IMR-90 (cell line): Measurements from ENCODE around the gene SCGB1D1. TPM values are rescaled to one million over a fixed set of nuclear protein-coding genes. Genes with fewer than 3 reads are reported as not detected.

Experiments
- ATAC-seq: fragments of 200-7000 bp; cut with Tn5 transposase; 2 replicates; pipeline ENCODE4 v1.9.1; 2020; ENCODE audit warnings: low read depth, mild to moderate bottlenecking, moderate library complexity
- BruUV-seq: library from RNA; stranded (reverse); fragments of 400-500 nt; replicated peaks from 2 replicates; lab custom pipeline; 2021; lab: Mats Ljungman, UMichigan
- CTCF ChIA-PET: fragments of 300-600 bp; formaldehyde crosslinking; extraction: SDS; loops from one replicate; lab custom pipeline; 2021; ENCODE audit warnings: antibody characterized with exemption; lab: Yijun Ruan, JAX
- POLR2A ChIA-PET: fragments of 300-600 bp; sonication (Branson Sonifier 250); formaldehyde crosslinking; loops from one replicate; lab custom pipeline; 2022; ENCODE audit warnings: antibody characterized with exemption; ENCODE audit not compliant: unreplicated experiment; lab: Charles Lee
- DNase-seq: peaks from one replicate; pipeline ENCODE4 v3.0.0; 2013
- H2AFZ ChIP-seq: replicated peaks from 2 replicates; pipeline ENCODE3; 2013; ENCODE audit warnings: low read length, mild to moderate bottlenecking; ENCODE audit not compliant: poor library complexity
- H2AK5ac ChIP-seq: 2 replicates; pipeline ENCODE4 v1.6.1; 2013; ENCODE audit warnings: low read depth, low read length, inconsistent platforms
- H2AK9ac ChIP-seq: replicated peaks from 2 replicates; pipeline ENCODE3; 2013; ENCODE audit warnings: mild to moderate bottlenecking, low read depth, low read length, moderate library complexity; ENCODE audit not compliant: poor library complexity
- H2BK120ac ChIP-seq: 2 replicates; pipeline ENCODE4 v1.6.1; 2013; ENCODE audit warnings: low read depth, low read length, inconsistent platforms
- H2BK15ac ChIP-seq: 3 replicates; pipeline ENCODE4 v1.6.1; 2013; ENCODE audit warnings: low read depth, low read length, inconsistent platforms
- H2BK20ac ChIP-seq: 2 replicates; pipeline ENCODE4 v1.6.1; 2013; ENCODE audit warnings: low read depth, mild to moderate bottlenecking, inconsistent platforms, low read length, moderate library complexity
- H2BK5ac ChIP-seq: 2 replicates; pipeline ENCODE4 v1.6.1; 2013; ENCODE audit warnings: mild to moderate bottlenecking, low read depth, low read length, inconsistent platforms; ENCODE audit not compliant: poor library complexity, severe bottlenecking
- H3K14ac ChIP-seq: replicated peaks from 2 replicates; pipeline ENCODE4 v1.6.1; 2013; ENCODE audit warnings: low read depth, low read length, inconsistent platforms
- H3K18ac ChIP-seq: 2 replicates; pipeline ENCODE4 v1.6.1; 2013; ENCODE audit warnings: low read depth, low read length, control low read depth
- H3K23ac ChIP-seq: 2 replicates; pipeline ENCODE4 v1.6.1; 2013; ENCODE audit warnings: low read depth, low read length, inconsistent platforms
- H3K27ac ChIP-seq: 2 replicates; pipeline ENCODE4 v1.5.1; 2013; ENCODE audit warnings: mild to moderate bottlenecking, control low read depth, low read length; ENCODE audit not compliant: insufficient read depth
- H3K27me3 ChIP-seq: 2 replicates; pipeline ENCODE4 v1.6.1; 2013; ENCODE audit warnings: low read length; ENCODE audit not compliant: control insufficient read depth, insufficient read depth
- H3K36me3 ChIP-seq: 2 replicates; pipeline ENCODE4 v1.6.1; 2013; ENCODE audit warnings: low read length, mixed read lengths; ENCODE audit not compliant: control insufficient read depth, insufficient read depth
- H3K4ac ChIP-seq: 2 replicates; pipeline ENCODE4 v1.6.1; 2013; ENCODE audit warnings: low read depth, low read length, inconsistent platforms
- H3K4me1 ChIP-seq: 2 replicates; pipeline ENCODE4 v1.6.1; 2013; ENCODE audit warnings: low read length, mixed read lengths; ENCODE audit not compliant: control insufficient read depth, insufficient read depth
- H3K4me2 ChIP-seq: 2 replicates; pipeline ENCODE4 v1.6.1; 2013; ENCODE audit warnings: low read depth, mild to moderate bottlenecking, control low read depth, low read length, moderate library complexity
- H3K4me3 ChIP-seq: 2 replicates; pipeline ENCODE4 v1.5.1; 2013; ENCODE audit warnings: low read depth, mild to moderate bottlenecking, control low read depth, low read length, moderate library complexity; ENCODE audit not compliant: insufficient read depth
- H3K56ac ChIP-seq: 2 replicates; pipeline ENCODE4 v1.6.1; 2013; ENCODE audit warnings: low read length, inconsistent platforms; ENCODE audit not compliant: insufficient read depth; ENCODE audit errors: extremely low read depth
- H3K79me1 ChIP-seq, 2 experiments: 2 replicates each; pipeline ENCODE4 v1.6.1; 2013; ENCODE audit warnings: low read length in 2 of 2, inconsistent platforms in 1 of 2, low read depth in 1 of 2
- H3K9ac ChIP-seq: 2 replicates; pipeline ENCODE4 v1.6.1; 2013; ENCODE audit warnings: low read depth, low read length, control low read depth
- H3K9me1 ChIP-seq: 2 replicates; pipeline ENCODE4 v1.6.1; 2013; ENCODE audit warnings: low read length, inconsistent platforms; ENCODE audit not compliant: insufficient read depth
- H3K9me3 ChIP-seq: 2 replicates; pipeline ENCODE4 v1.6.1; 2013; ENCODE audit warnings: low read length; ENCODE audit not compliant: control insufficient read depth, insufficient read depth
- H4K20me1 ChIP-seq: 2 replicates; pipeline ENCODE4 v1.6.1; 2013; ENCODE audit warnings: low read length, inconsistent platforms; ENCODE audit not compliant: insufficient read depth
- H4K5ac ChIP-seq: 2 replicates; pipeline ENCODE4 v1.6.1; 2013; ENCODE audit warnings: mild to moderate bottlenecking, low read depth, low read length, control low read depth
- H4K8ac ChIP-seq, 2 experiments: 2 replicates each; pipeline ENCODE4 v1.6.1; 2013; ENCODE audit warnings: low read depth in 2 of 2, low read length in 2 of 2, control low read depth in 1 of 2, inconsistent platforms in 1 of 2
- H4K91ac ChIP-seq: 2 replicates; pipeline ENCODE4 v1.6.1; 2013; ENCODE audit warnings: low read depth, low read length, inconsistent platforms; ENCODE audit not compliant: insufficient read depth
- MAFK ChIP-seq: IDR thresholded peaks from 2 replicates; pipeline ENCODE4 v1.6.1; 2012; ENCODE audit warnings: low read depth, low read length, improper control_type of control experiment
- WGBS, 2 experiments: methylation state at CpG; one replicate each; pipeline versions ENCODE4 v1.1.5 to v1.1.7; 2013; ENCODE audit warnings: missing lambda C conversion rate in 2 of 2; ENCODE audit not compliant: insufficient read length in 1 of 2; ENCODE audit errors: extremely low coverage in 2 of 2; 5-methylcytosine and 5-hydroxymethylcytosine counted together
- dilution Hi-C: fragments of 300-500 bp; cut with HindIII; formaldehyde crosslinking; loops from one replicate; pipeline ENCODE4 v1.14.3; 2018; ENCODE audit warnings: low sequenced_read_pairs; ENCODE audit not compliant: unreplicated experiment
- in situ Hi-C: fragments of 300-500 bp; cut with MboI; formaldehyde crosslinking; loops from 3 replicates; pipeline ENCODE4 v1.14.3; 2019; ENCODE audit warnings: low sequenced_read_pairs, inconsistent platforms, mixed read lengths
- intact Hi-C: fragments of 100-400 bp; cut with micrococcal nuclease; formaldehyde crosslinking; loops from 2 replicates; pipeline ENCODE4 v1.10.0; 2022
- polyA plus RNA-seq, 3 experiments: library from polyadenylated mRNA; depleted of rRNA; stranded (reverse); fragments of >200 nt; gene quantifications; 2 replicates each; pipeline ENCODE4 v1.2.3, GENCODE V29; 2012; ENCODE audit warnings: low replicate concordance in 1 of 3
- total RNA-seq: library from RNA; depleted of rRNA; stranded (reverse); fragments of >200 nt; gene quantifications from 2 replicates; pipeline ENCODE4 v1.2.3, GENCODE V29; 2012
- TF ChIP-seq, protein P1 (sequence below): conservative IDR thresholded peaks from 2 replicates; pipeline ENCODE4 v1.5.1; 2012; ENCODE audit warnings: mild to moderate bottlenecking, low read depth, low read length, improper control_type of control experiment

Gene SCGB1D1
- total and polyA plus RNA-seq, 2 of the 4 experiments (the other 2 are of a cell fraction): not detected

DNA sequence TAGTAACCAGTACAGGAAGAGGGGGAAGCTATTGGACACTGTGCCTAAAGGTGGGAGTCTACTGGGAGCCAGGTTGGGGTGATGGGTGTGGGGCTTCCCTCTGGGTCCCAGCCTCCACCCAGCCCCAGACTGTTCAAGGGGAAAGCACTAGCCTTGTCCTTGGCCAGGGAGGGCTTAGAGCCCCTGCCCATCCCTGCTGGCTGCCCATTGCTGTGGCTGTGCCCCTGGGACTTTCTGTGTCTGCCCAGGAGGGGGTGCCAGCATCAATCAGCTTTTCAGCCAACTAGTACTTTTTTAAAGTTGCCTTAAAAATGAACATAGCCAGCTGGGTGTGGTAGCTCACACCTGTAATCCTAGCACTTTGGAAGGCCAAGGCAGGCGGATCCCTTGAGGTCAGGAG, 46.3 kb upstream of the SCGB1D1 start:
- Histone ChIP-seq H3K36me3 (peaks cover 54% of the 10 kb centered on the region), H2BK20ac (no peak overlapping the region), H3K23ac (no peak overlapping the region), H3K27ac (no peak overlapping the region), H3K9ac (no peak overlapping the region), H3K9me1 (no peaks in the 10 kb centered on the region), H3K14ac (no peak overlapping the region), H4K91ac (no peak overlapping the region), H4K8ac (no peak overlapping the region), H4K20me1 (no peaks in the 10 kb centered on the region; the same call in 1 of the 2 replicates), H3K4me2 (no peak overlapping the region), H3K9me3 (no peaks in the 10 kb centered on the region), H2AK5ac (no peak overlapping the region), H3K27me3 (no peaks in the 10 kb centered on the region), H3K4me1 (no peaks in the 10 kb centered on the region), H2BK120ac (no peak overlapping the region), H2AK9ac (no peak overlapping the region), H3K4ac (no peak overlapping the region), H3K56ac (no peak overlapping the region), H2BK5ac (no peak overlapping the region), H2BK15ac (no peak overlapping the region), H4K5ac (no peak overlapping the region), H2AFZ (no peak overlapping the region), H3K79me1 (peaks cover 8 to 10% of the 10 kb centered on the region in 2 experiments; a peak in 3 of 4 replicates), H3K18ac (no peak overlapping the region), H3K4me3 (no peak overlapping the region)
- dilution Hi-C loops: no loop called here
- intact Hi-C loops: no loop called here
- in situ Hi-C loops: no loop called here
- DNase-seq (no peak), ATAC-seq (no peak)
- WGBS, 2 experiments: no CpG with 5 or more reads among the region's 1 CpG
- POLR2A ChIA-PET: no interaction called here
- no TSS peak for BruUV-seq
- TF ChIP-seq MAFK: no peak
- TF ChIP-seq, protein P1, sequence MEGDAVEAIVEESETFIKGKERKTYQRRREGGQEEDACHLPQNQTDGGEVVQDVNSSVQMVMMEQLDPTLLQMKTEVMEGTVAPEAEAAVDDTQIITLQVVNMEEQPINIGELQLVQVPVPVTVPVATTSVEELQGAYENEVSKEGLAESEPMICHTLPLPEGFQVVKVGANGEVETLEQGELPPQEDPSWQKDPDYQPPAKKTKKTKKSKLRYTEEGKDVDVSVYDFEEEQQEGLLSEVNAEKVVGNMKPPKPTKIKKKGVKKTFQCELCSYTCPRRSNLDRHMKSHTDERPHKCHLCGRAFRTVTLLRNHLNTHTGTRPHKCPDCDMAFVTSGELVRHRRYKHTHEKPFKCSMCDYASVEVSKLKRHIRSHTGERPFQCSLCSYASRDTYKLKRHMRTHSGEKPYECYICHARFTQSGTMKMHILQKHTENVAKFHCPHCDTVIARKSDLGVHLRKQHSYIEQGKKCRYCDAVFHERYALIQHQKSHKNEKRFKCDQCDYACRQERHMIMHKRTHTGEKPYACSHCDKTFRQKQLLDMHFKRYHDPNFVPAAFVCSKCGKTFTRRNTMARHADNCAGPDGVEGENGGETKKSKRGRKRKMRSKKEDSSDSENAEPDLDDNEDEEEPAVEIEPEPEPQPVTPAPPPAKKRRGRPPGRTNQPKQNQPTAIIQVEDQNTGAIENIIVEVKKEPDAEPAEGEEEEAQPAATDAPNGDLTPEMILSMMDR: 0 out of 2 replicates have a peak, but pooled peaks have one; percentile 3
- CTCF ChIA-PET: no interaction called here
